AG09319 (cell line): ENCODE data around the gene TGFB2.

Experiments used
- DNase-seq: peaks from one replicate; pipeline ENCODE4 v3.0.0-alpha.2; 2010; ENCODE audit warnings: low read depth; ENCODE audit errors: extremely low read depth
- TF ChIP-seq, protein P1 (sequence below): IDR thresholded peaks from 2 replicates; pipeline ENCODE4 v1.5.1; 2011; ENCODE audit warnings: low read depth, mild to moderate bottlenecking, inconsistent platforms, low read length, moderate library complexity

The TGFB2 gene

GRCh38 chr1:218435528-218435927, 90.4 kb downstream of the TGFB2 start:
- no peak for DNase-seq
- TF ChIP-seq, protein P1, sequence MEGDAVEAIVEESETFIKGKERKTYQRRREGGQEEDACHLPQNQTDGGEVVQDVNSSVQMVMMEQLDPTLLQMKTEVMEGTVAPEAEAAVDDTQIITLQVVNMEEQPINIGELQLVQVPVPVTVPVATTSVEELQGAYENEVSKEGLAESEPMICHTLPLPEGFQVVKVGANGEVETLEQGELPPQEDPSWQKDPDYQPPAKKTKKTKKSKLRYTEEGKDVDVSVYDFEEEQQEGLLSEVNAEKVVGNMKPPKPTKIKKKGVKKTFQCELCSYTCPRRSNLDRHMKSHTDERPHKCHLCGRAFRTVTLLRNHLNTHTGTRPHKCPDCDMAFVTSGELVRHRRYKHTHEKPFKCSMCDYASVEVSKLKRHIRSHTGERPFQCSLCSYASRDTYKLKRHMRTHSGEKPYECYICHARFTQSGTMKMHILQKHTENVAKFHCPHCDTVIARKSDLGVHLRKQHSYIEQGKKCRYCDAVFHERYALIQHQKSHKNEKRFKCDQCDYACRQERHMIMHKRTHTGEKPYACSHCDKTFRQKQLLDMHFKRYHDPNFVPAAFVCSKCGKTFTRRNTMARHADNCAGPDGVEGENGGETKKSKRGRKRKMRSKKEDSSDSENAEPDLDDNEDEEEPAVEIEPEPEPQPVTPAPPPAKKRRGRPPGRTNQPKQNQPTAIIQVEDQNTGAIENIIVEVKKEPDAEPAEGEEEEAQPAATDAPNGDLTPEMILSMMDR: no peak

GRCh38 chr1:218436346-218436745, 91.2 kb downstream of the TGFB2 start:
- TF ChIP-seq, protein P1: no peak
- DNase-seq: no peak

DNA sequence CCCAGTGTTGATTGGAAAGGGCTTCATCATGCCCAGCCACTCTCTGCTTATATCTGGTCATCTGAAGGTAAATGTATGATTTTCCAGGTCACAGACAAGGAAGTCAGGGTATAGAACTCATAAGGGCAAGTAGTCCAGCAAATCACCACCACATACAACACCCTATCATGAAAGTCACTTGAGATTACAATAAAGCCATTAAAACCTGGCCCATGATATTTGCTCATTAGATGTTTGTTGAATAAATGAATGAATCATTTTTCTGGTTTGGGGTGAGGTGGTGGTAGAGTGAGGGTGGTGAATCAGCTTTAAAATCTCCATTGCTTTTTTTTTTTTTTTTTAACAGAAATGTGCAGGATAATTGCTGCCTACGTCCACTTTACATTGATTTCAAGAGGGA, 91.9 kb downstream of the TGFB2 start:
- TF ChIP-seq, protein P1: no peak
- no peak for DNase-seq

GRCh38 chr1:218439541-218440295, 94.6 kb downstream of the TGFB2 start:
- TF ChIP-seq, protein P1: no peak
- no peak for DNase-seq

- DNase-seq: no peak
- TF ChIP-seq, protein P1: no peak
These were observed 98.1 kb downstream of the TGFB2 start for GRCh38 chr1:218443255-218443654.

DNA sequence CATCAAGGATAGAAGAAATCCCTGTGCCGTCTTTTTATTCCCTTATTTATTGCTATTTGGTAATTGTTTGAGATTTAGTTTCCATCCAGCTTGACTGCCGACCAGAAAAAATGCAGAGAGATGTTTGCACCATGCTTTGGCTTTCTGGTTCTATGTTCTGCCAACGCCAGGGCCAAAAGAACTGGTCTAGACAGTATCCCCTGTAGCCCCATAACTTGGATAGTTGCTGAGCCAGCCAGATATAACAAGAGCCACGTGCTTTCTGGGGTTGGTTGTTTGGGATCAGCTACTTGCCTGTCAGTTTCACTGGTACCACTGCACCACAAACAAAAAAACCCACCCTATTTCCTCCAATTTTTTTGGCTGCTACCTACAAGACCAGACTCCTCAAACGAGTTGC, 99.0 kb downstream of the TGFB2 start:
- TF ChIP-seq, protein P1: no peak
- DNase-seq: no peak

DNA sequence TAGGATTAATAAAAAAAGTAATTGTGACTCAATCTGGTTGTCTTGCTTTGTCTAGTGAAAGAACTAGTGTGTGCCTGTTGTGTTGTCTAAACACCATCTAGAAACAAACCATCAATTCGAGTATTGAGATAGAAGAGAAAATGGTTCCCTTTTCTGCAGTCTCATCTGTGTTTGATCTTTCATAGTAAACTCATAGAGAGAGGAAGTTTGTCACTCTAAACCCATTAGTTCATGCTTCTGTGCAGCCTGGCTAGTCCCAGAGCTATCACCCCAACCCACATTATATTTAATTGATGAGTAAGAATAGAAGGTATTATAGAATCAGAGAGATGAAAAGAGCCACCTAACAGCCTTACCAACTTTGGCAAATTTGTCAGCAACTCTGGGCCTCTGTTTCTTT, 99.5 kb downstream of the TGFB2 start:
- DNase-seq: no peak
- TF ChIP-seq, protein P1: no peak
